Spleen (tissue), 7 donors: Measurements from ENCODE around the gene TXNDC17.

ENCODE experiments used
- POLR2A ChIP-seq, 3 donors: fragments of 450-650 bp; IDR thresholded peaks; one replicate each; pipeline ENCODE4 v1.5.1; 2017; ENCODE audit warnings: antibody characterized with exemption in 3 of 3, mild to moderate bottlenecking in 1 of 3
- POLR2AphosphoS5 ChIP-seq, 3 donors: sonication (generic); formaldehyde crosslinking; IDR thresholded peaks; one replicate each; pipeline ENCODE4 v1.5.1; 2017; ENCODE audit warnings: antibody characterized with exemption in 3 of 3
- TF ChIP-seq, protein P1 (sequence below), 11 experiments: fragments of 200-600 bp in 7 of 11; fragments of 450-650 bp in 4 of 11; sonication (generic) in 4 of 11; IDR thresholded peaks in 8 of 11; conservative IDR thresholded peaks in 3 of 11; 1 replicate in 7 of 11; 2 replicates in 4 of 11; pipeline versions ENCODE4 v1.4.0 to v1.8.0; 2016 to 2021; ENCODE audit warnings: antibody characterized with exemption in 11 of 11, inconsistent platforms in 4 of 11, mild to moderate bottlenecking in 1 of 11
- donor health status: DM: no; HTN: no; CAD: no; lungs with moderate emphysema.
- donor health status: DM: no; HTN: no; CAD: no.
- donor health status: DM: no; HTN: no; CAD: no.

DNA sequence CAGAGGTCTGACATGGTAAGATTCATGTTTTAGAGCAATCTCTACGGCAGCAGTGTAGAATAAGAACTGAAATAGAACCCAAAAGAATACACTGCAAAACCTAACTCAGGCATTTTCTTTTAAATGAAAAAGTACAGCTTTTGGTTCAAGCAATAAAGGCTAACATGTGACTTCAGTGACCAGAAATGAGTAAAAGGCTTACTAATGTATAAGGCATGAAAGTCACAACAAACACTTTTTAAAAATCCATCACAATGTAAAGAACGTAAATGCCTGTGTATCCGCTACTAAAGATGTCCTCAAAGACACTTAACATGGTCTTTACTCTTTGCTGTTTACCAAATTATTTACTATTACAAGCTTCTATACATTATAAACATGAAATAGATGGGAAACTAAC is 16.9 kb upstream of the TXNDC17 start:
- TF ChIP-seq, protein P1, sequence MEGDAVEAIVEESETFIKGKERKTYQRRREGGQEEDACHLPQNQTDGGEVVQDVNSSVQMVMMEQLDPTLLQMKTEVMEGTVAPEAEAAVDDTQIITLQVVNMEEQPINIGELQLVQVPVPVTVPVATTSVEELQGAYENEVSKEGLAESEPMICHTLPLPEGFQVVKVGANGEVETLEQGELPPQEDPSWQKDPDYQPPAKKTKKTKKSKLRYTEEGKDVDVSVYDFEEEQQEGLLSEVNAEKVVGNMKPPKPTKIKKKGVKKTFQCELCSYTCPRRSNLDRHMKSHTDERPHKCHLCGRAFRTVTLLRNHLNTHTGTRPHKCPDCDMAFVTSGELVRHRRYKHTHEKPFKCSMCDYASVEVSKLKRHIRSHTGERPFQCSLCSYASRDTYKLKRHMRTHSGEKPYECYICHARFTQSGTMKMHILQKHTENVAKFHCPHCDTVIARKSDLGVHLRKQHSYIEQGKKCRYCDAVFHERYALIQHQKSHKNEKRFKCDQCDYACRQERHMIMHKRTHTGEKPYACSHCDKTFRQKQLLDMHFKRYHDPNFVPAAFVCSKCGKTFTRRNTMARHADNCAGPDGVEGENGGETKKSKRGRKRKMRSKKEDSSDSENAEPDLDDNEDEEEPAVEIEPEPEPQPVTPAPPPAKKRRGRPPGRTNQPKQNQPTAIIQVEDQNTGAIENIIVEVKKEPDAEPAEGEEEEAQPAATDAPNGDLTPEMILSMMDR (IDR thresholded peaks at IDR 0.05 in 8 of 11, conservative IDR thresholded peaks at IDR 0.05 in 3 of 11): no peak
- no peak for TF ChIP-seq POLR2AphosphoS5 (IDR thresholded peaks at IDR 0.05)
- no peak for TF ChIP-seq POLR2A (IDR thresholded peaks at IDR 0.05)
